GM23338 (cell line): ENCODE data around the gene SLC7A6.

Experiments
- CREB1 ChIP-seq: fragments of 250-450 bp; sonication (Bioruptor Pico); IDR thresholded peaks from 2 replicates; pipeline ENCODE4 v1.5.0; 2020; ENCODE audit warnings: low read depth, mild to moderate bottlenecking, moderate library complexity
- CTCF ChIP-seq, 2 experiments: fragments of 200-600 bp in 1 of 2; sonication (generic) in 1 of 2; conservative IDR thresholded peaks; 2 replicates each; pipeline versions ENCODE4 v1.5.1 to v1.6.1; 2016 to 2017; ENCODE audit warnings: antibody characterized with exemption in 2 of 2, low read depth in 2 of 2, mild to moderate bottlenecking in 2 of 2, moderate library complexity in 1 of 2

GRCh38 chr16:68300734-68301459, 36.6 kb downstream of the SLC7A6 start:
- TF ChIP-seq CTCF (conservative IDR thresholded peaks at IDR 0.05; ENCODE audit: low read depth in 2 of 2), result no peak
- no peak for TF ChIP-seq CREB1
